GM23248 (cell line): Measurements from ENCODE around the gene C5. TPM values are rescaled to one million over a fixed set of nuclear protein-coding genes. Genes with fewer than 3 reads are reported as not detected.

Source experiments
- DNase-seq: peaks from one replicate; pipeline ENCODE4 v3.0.0-alpha.2; 2015
- H2AFZ ChIP-seq: fragments of 200-600 bp; sonication (generic); 2 replicates; pipeline ENCODE4 v1.6.1; 2016; ENCODE audit warnings: antibody characterized with exemption
- H3F3A ChIP-seq: fragments of 200-600 bp; sonication (generic); 2 replicates; pipeline ENCODE4 v1.6.1; 2016; ENCODE audit warnings: mild to moderate bottlenecking, antibody characterized with exemption, mixed run types; ENCODE audit not compliant: insufficient read depth
- H3K27ac ChIP-seq: fragments of 200-600 bp; sonication (generic); 2 replicates; pipeline ENCODE4 v1.5.1; 2016; ENCODE audit warnings: mild to moderate bottlenecking
- H3K27me3 ChIP-seq: fragments of 200-600 bp; sonication (generic); replicated peaks from 2 replicates; pipeline ENCODE4 v1.6.1; 2016; ENCODE audit warnings: mild to moderate bottlenecking; ENCODE audit not compliant: insufficient read depth
- H3K36me3 ChIP-seq: fragments of 200-600 bp; sonication (generic); 2 replicates; pipeline ENCODE4 v1.6.1; 2016; ENCODE audit warnings: low read depth, mild to moderate bottlenecking
- H3K4me1 ChIP-seq: fragments of 200-600 bp; sonication (generic); 2 replicates; pipeline ENCODE4 v1.6.1; 2016; ENCODE audit warnings: mild to moderate bottlenecking; ENCODE audit not compliant: insufficient read depth
- H3K4me2 ChIP-seq: fragments of 200-600 bp; sonication (generic); one replicate; pipeline ENCODE4 v1.6.1; 2016; ENCODE audit warnings: mild to moderate bottlenecking; ENCODE audit not compliant: unreplicated experiment
- H3K4me3 ChIP-seq: fragments of 200-600 bp; sonication (generic); 2 replicates; pipeline ENCODE4 v1.5.1; 2016; ENCODE audit warnings: mild to moderate bottlenecking
- H3K79me2 ChIP-seq: fragments of 200-600 bp; sonication (generic); 2 replicates; pipeline ENCODE4 v1.6.1; 2016; ENCODE audit warnings: mild to moderate bottlenecking; ENCODE audit not compliant: insufficient read depth
- H3K9ac ChIP-seq: fragments of 200-600 bp; sonication (generic); 2 replicates; pipeline ENCODE4 v1.6.1; 2016; ENCODE audit warnings: mild to moderate bottlenecking
- H3K9me2 ChIP-seq: fragments of 200-600 bp; sonication (generic); 2 replicates; pipeline ENCODE4 v1.6.1; 2016; ENCODE audit warnings: mixed run types, mild to moderate bottlenecking, moderate library complexity; ENCODE audit not compliant: insufficient read depth
- H3K9me3 ChIP-seq: fragments of 200-600 bp; sonication (generic); one replicate; pipeline ENCODE4 v1.6.1; 2017; ENCODE audit warnings: low read depth
- H4K20me1 ChIP-seq: fragments of 200-600 bp; sonication (generic); 2 replicates; pipeline ENCODE4 v1.6.0; 2016; ENCODE audit not compliant: insufficient read depth
- EZH2 ChIP-seq: fragments of 200-600 bp; sonication (generic); IDR thresholded peaks from 2 replicates; pipeline ENCODE4 v1.6.1; 2018; ENCODE audit warnings: antibody characterized with exemption, mild to moderate bottlenecking; ENCODE audit not compliant: insufficient read depth, poor library complexity, severe bottlenecking
- EZH2phosphoT487 ChIP-seq: fragments of 200-600 bp; sonication (generic); IDR thresholded peaks from 2 replicates; pipeline ENCODE4 v1.6.1; 2018; ENCODE audit warnings: antibody characterized with exemption, moderate library complexity, mild to moderate bottlenecking, low read depth; ENCODE audit not compliant: insufficient read depth
- WGBS, 2 experiments: methylation state at CpG; one replicate each; pipeline ENCODE4 v1.1.6; 2015 to 2017; ENCODE audit warnings: low lambda C conversion rate in 2 of 2, low coverage in 1 of 2; ENCODE audit errors: missing lambda C conversion rate in 2 of 2; 5-methylcytosine and 5-hydroxymethylcytosine counted together
- in situ Hi-C: fragments of 300-500 bp; cut with MboI; formaldehyde crosslinking; loops from 2 replicates; pipeline ENCODE4 v1.15.0; 2020
- polyA plus RNA-seq: library from polyadenylated mRNA; unstranded; fragments of >200 nt; fragmentation: Nextera tagmentation; extraction: Ambion mirVana; gene quantifications from 2 replicates; pipeline ENCODE4 v1.2.1, GENCODE V29; 2016
- total RNA-seq: library from RNA; depleted of rRNA; stranded (reverse); fragments of >200 nt; shearing (Covaris generic); gene quantifications from 2 replicates; pipeline ENCODE4 v1.2.3, GENCODE V29; 2014; rRNA removed

Gene C5
- total and polyA plus RNA-seq, 2 experiments from 2014 or later = 1.2 to 1.6 TPM

DNA sequence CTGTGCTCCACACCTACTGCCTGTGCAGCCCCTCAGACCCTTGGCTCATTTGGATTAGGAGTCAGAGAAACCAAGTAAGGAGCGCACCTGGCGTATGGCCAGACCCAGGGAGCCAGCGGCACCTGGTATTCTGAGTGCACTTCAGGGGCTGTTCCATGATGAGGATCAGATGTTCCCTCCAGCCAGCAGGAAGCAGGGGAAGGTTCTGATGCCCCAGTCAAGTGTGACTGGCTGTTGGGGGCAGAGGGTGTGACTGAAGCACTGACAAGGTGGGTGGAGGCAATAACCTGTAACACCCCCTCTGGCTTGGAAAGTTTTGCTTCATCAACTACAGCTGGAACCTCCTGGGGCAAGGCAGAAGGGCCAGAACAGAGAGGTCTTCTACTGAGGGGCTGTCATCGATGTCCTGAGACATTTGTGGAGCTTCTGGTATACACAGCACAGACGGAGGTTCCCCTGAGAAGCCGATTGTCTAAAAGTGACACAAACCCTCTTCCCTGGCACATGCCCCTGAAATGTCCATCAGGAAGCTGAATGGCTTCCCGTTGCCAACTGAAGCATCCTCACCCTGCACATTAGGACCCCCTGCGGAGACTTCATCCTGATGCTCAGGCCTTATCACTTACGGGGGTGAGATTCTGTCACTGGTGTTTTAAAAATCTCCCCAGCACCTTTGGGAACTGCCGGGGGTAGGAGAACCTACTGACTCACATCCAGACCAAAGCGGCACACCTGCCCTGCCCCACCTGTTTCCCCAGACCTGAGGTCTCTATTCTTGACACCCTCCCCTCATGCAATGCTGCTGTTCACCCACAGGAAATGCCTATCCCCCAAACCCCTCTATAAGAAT is 144.5 kb downstream of the C5 start:
- Histone ChIP-seq H3K9me2 (no peaks in the 10 kb centered on the region), H3K4me3 (no peak overlapping the region), H3K27me3 (no peaks in the 10 kb centered on the region; the same call in 1 of the 2 replicates), H3K27ac (no peak overlapping the region), H3K9me3 (no peaks in the 10 kb centered on the region), H3F3A (no peaks in the 10 kb centered on the region), H4K20me1 (no peaks in the 10 kb centered on the region), H3K9ac (no peak overlapping the region), H2AFZ (no peak overlapping the region), H3K36me3 (no peaks in the 10 kb centered on the region), H3K4me2 (no peak overlapping the region), H3K4me1 (no peaks in the 10 kb centered on the region), H3K79me2 (no peaks in the 10 kb centered on the region)
- 88 to 90% methylated on average over 11 of the region's 11 CpGs for WGBS, 2 experiments
- no peak for DNase-seq
- in situ Hi-C loops = no loop called here
- TF ChIP-seq EZH2phosphoT487 (no peak), EZH2 (no peak)

DNA sequence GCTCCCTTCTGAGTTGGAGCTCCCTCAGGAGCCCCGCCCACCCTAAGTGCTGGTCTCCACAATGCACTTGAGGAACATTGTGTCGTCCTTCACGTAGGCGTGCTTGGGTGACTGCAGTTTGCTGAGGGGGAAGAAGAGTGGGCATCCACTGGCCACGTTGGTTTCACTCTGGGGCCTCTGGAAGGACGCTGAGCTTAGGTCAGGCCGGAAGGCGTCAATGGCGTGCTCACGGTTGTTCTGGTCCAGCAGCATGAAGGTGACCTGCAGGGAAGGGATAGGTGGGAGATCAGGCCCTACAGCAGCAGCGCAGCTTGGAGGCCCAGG is 145.1 kb downstream of the C5 start:
- 88 to 94% methylated on average over 11 of the region's 11 CpGs for WGBS, 2 experiments
- Histone ChIP-seq H3K36me3 (no peaks in the 10 kb centered on the region), H2AFZ (no peak overlapping the region), H3K79me2 (no peaks in the 10 kb centered on the region), H3K4me2 (no peak overlapping the region), H4K20me1 (no peaks in the 10 kb centered on the region), H3K27ac (no peak overlapping the region), H3K4me1 (no peaks in the 10 kb centered on the region), H3K9me2 (no peaks in the 10 kb centered on the region), H3K9me3 (no peaks in the 10 kb centered on the region), H3K9ac (no peak overlapping the region), H3K27me3 (no peaks in the 10 kb centered on the region; the same call in 1 of the 2 replicates), H3F3A (no peaks in the 10 kb centered on the region), H3K4me3 (no peak overlapping the region)
- in situ Hi-C loops = no loop called here
- DNase-seq = no peak
- TF ChIP-seq EZH2phosphoT487 (no peak), EZH2 (no peak)

DNA sequence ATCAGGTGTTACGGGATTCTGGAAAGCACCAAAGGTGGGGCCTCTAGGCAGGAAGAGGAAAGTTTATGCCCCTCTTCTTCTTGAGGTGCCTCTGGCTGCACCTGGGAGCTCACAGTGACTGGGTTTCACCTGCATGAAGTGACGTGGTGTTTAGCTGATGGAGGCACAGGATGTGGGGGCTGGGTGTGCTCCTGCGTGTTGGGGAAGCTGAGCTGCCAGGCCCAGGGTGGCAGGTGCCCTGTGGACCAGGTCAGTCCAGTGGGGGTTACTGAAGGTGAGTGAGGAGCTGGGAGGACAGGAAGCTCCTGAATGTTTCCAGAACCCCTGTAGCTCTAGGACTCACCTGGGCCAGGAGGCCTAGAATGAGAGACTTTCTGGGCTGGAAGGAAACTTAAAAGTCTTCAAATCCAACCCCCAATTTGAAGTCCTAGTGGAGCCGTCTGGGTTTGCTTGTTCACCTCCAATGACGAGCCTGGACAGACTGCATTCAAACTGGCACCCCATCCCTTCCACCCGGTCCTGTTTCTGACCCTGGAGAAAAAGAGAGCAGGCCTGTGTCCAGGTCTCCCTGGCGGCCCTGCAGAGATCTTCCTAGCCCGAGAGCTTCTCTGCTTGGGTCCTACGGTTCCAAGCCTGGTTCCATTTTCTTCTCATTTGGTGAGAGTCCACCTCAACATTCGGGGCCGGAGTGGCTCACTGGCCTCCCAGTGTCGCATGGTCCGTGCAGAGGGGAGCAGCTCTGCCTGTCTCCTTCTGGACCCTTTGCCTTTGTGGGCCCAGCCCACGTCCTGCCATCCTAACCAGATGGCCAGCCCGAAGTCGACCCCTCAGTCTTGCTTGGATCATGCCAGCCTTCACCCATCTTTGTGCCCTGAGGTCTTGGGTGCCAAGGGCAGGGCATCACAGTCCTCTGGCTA is 145.8 kb downstream of the C5 start:
- Histone ChIP-seq H3K4me2 (no peak overlapping the region), H3K79me2 (no peaks in the 10 kb centered on the region), H3K36me3 (no peaks in the 10 kb centered on the region), H3K4me1 (no peaks in the 10 kb centered on the region), H3K27me3 (no peaks in the 10 kb centered on the region; the same call in 1 of the 2 replicates), H3K4me3 (no peak overlapping the region), H3K9me3 (no peaks in the 10 kb centered on the region), H3K27ac (no peak overlapping the region), H2AFZ (no peak overlapping the region), H3K9me2 (no peaks in the 10 kb centered on the region), H4K20me1 (no peaks in the 10 kb centered on the region), H3F3A (no peaks in the 10 kb centered on the region), H3K9ac (no peak overlapping the region)
- no peak for DNase-seq
- in situ Hi-C loops = no loop called here
- TF ChIP-seq EZH2phosphoT487 (no peak), EZH2 (no peak)
- 86 to 88% methylated on average over 16 of the region's 16 CpGs for WGBS, 2 experiments

DNA sequence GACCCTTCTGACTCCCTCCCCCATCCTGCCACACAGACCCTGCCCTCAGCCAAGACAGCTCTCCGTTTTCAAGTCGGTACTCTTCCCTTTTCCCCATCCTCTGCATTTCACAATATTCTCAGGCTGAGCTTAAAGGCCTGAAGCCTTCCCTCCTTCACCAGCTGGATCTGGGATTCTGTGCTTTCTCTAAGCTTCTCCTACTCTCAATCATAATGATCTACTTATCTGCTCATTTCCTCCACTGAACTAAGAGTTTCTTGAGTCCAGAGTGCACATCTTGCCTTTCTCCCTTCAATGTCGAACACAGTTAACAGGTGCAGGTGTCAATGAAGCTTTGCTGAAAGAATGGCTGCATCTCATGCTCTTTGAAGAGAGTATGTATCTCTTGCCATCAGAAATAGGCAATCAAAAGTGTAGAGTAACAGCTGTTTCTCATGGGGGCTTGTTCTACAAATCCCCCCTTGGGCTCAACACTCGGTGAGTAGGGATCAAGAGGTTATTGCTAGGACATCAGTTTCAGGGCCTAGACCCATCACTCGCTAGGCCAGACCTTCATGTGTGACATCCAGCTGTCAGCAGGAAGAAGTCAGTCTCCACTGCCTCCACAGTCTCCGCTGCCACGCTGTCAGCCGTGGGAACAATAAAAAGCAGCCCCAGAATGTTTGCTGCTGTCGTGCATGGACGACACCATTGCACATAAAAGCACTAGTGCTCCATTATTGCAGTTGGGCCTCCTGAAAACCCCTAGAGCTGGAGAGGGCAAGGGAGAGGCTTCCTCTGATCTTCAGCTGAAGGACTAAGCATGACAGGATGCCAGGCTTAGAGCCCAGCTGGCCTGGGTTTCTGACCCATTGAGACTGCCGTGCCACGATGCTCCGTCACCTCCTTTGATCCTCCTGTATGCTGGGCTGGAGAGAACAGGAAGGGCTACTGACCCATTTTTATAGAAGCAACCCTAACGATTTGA is 147.2 kb downstream of the C5 start:
- in situ Hi-C loops = no loop called here
- H3K4me1 ChIP-seq = no peaks in the 10 kb centered on the region
- H3K9ac ChIP-seq = no peak overlapping the region
- H3K27me3 ChIP-seq = no peaks in the 10 kb centered on the region; the same call in 1 of the 2 replicates
- H3K4me3 ChIP-seq = no peak overlapping the region
- no peak overlapping the region for H3K4me2 ChIP-seq
- no peak for DNase-seq
- H4K20me1 ChIP-seq = no peaks in the 10 kb centered on the region
- no peaks in the 10 kb centered on the region for H3K9me2 ChIP-seq
- 69 to 75% methylated on average over 14 of the region's 14 CpGs for WGBS, 2 experiments
- no peak overlapping the region for H2AFZ ChIP-seq
- no peaks in the 10 kb centered on the region for H3K79me2 ChIP-seq
- no peak for TF ChIP-seq EZH2phosphoT487
- no peak for TF ChIP-seq EZH2
- H3K36me3 ChIP-seq = no peaks in the 10 kb centered on the region
- H3K27ac ChIP-seq = no peak overlapping the region
- H3F3A ChIP-seq = no peaks in the 10 kb centered on the region
- H3K9me3 ChIP-seq = no peaks in the 10 kb centered on the region

Other genes starting within 250 kb of the C5 start
- gene PSMD5, start 207.4 kb downstream of the C5 start, total RNA-seq = 34.7 and 37.2 TPM in 2 replicates
- gene PSMD5, start 207.4 kb downstream of the C5 start, polyA plus RNA-seq = 43.1 and 43.3 TPM in 2 replicates
- 16.7 and 28.2 TPM in 2 replicates for gene PHF19, start 173.1 kb downstream of the C5 start, total RNA-seq
- gene PHF19, start 173.1 kb downstream of the C5 start, polyA plus RNA-seq = 15.1 and 17.1 TPM in 2 replicates
- 0.38 and 0.54 TPM in 2 replicates for gene TRAF1, start 123.5 kb downstream of the C5 start, total RNA-seq
- gene TRAF1, start 123.5 kb downstream of the C5 start, polyA plus RNA-seq = 0.54 and 0.75 TPM in 2 replicates
- 6.3 and 7.3 TPM in 2 replicates for gene CNTRL, start 24.7 kb upstream of the C5 start, total RNA-seq
- 3.7 and 4.4 TPM in 2 replicates for gene CNTRL, start 24.7 kb upstream of the C5 start, polyA plus RNA-seq
- gene RAB14, start 151.6 kb upstream of the C5 start, total RNA-seq = 25.8 and 28.8 TPM in 2 replicates
- gene RAB14, start 151.6 kb upstream of the C5 start, polyA plus RNA-seq = 75.9 and 79.5 TPM in 2 replicates
- 387 and 393 TPM in 2 replicates for gene GSN, start 217.9 kb upstream of the C5 start, total RNA-seq
- 258 and 265 TPM in 2 replicates for gene GSN, start 217.9 kb upstream of the C5 start, polyA plus RNA-seq